Osteoblast (primary cell): ENCODE data around the gene TEX14. TPM values are rescaled to one million over a fixed set of nuclear protein-coding genes. Genes with fewer than 3 reads are reported as not detected.
"Not testable (repeated sequence)": the region's sequence is repeated elsewhere in the genome, so short reads cannot be mapped to it uniquely, and the experiment has no call there.

ENCODE experiments used
- DNase-seq: peaks from one replicate; pipeline ENCODE4 v3.0.0; 2011; ENCODE audit warnings: low spot score, mixed read lengths; ENCODE audit not compliant: insufficient read length; ENCODE audit errors: missing footprints
- H2AFZ ChIP-seq: 2 replicates; pipeline ENCODE4 v1.6.0; 2011; ENCODE audit warnings: mild to moderate bottlenecking, low read length
- H3K27ac ChIP-seq: 2 replicates; pipeline ENCODE4 v1.5.1; 2011; ENCODE audit warnings: mild to moderate bottlenecking, low read depth, low read length, moderate library complexity
- H3K27me3 ChIP-seq: 2 replicates; pipeline ENCODE4 v1.6.0; 2012; ENCODE audit warnings: mild to moderate bottlenecking, control low read depth, inconsistent platforms, low read length, moderate library complexity; ENCODE audit not compliant: insufficient read depth
- H3K36me3 ChIP-seq: 2 replicates; pipeline ENCODE4 v1.5.1; 2011; ENCODE audit warnings: mild to moderate bottlenecking, low read length, control low read depth, moderate library complexity; ENCODE audit not compliant: insufficient read depth
- H3K4me1 ChIP-seq: 2 replicates; pipeline ENCODE4 v1.5.1; 2011; ENCODE audit warnings: mild to moderate bottlenecking, low read length, control low read depth, moderate library complexity; ENCODE audit not compliant: insufficient read depth
- H3K4me2 ChIP-seq: 2 replicates; pipeline ENCODE4 v1.6.0; 2011; ENCODE audit warnings: mild to moderate bottlenecking, low read length; ENCODE audit not compliant: insufficient read depth
- H3K4me3 ChIP-seq: fragments of 200-600 bp; sonication (generic); 3 replicates; pipeline ENCODE4 v1.5.1; 2012; ENCODE audit warnings: mild to moderate bottlenecking, low read length, inconsistent platforms; ENCODE audit not compliant: insufficient read depth
- H3K79me2 ChIP-seq: 2 replicates; pipeline ENCODE4 v1.6.0; 2012; ENCODE audit warnings: mild to moderate bottlenecking, low read length, control low read depth, inconsistent platforms; ENCODE audit not compliant: insufficient read depth
- H3K9me3 ChIP-seq: 2 replicates; pipeline ENCODE4 v1.5.1; 2011; ENCODE audit warnings: low read depth, low read length, control low read depth
- H4K20me1 ChIP-seq: 2 replicates; pipeline ENCODE4 v1.6.0; 2012; ENCODE audit warnings: mild to moderate bottlenecking, low read length, control low read depth; ENCODE audit not compliant: insufficient read depth
- CTCF ChIP-seq: IDR thresholded peaks from 2 replicates; pipeline ENCODE4 v1.5.1; 2011; ENCODE audit warnings: mild to moderate bottlenecking, low read depth, low read length, moderate library complexity; ENCODE audit errors: extremely low read depth
- total RNA-seq: library from RNA; depleted of rRNA; stranded (reverse); fragments of >200 nt; gene quantifications from 2 replicates; pipeline ENCODE4 v1.2.3, GENCODE V29; 2012

TEX14 gene
- total RNA-seq, 1 donor: under 0.01 TPM

- no peaks in the 10 kb centered on the region for H3K9me3 ChIP-seq
- no peaks in the 10 kb centered on the region for H3K36me3 ChIP-seq
- no peak overlapping the region for H3K27ac ChIP-seq
- H2AFZ ChIP-seq: no peak overlapping the region
- no peaks in the 10 kb centered on the region for H3K79me2 ChIP-seq
- no peaks in the 10 kb centered on the region for H3K27me3 ChIP-seq
- H3K4me3 ChIP-seq: no peak overlapping the region
- no peak overlapping the region for H3K4me2 ChIP-seq
- no peak for DNase-seq
- H3K4me1 ChIP-seq: no peaks in the 10 kb centered on the region
- no peak for TF ChIP-seq CTCF
- no peaks in the 10 kb centered on the region for H4K20me1 ChIP-seq
Observed at GRCh38 chr17:58564243-58564642, 127.6 kb downstream of the TEX14 start.

GRCh38 chr17:58560511-58560910, 131.3 kb downstream of the TEX14 start:
- H2AFZ ChIP-seq: no peak overlapping the region
- TF ChIP-seq CTCF: no peak
- no peaks in the 10 kb centered on the region for H4K20me1 ChIP-seq
- no peaks in the 10 kb centered on the region for H3K9me3 ChIP-seq
- H3K36me3 ChIP-seq: no peaks in the 10 kb centered on the region
- H3K4me1 ChIP-seq: no peaks in the 10 kb centered on the region
- no peak overlapping the region for H3K4me3 ChIP-seq
- DNase-seq: no peak
- no peak overlapping the region for H3K27ac ChIP-seq
- H3K27me3 ChIP-seq: no peaks in the 10 kb centered on the region
- no peaks in the 10 kb centered on the region for H3K79me2 ChIP-seq
- no peak overlapping the region for H3K4me2 ChIP-seq

- H3K36me3 ChIP-seq: no peaks in the 10 kb centered on the region
- H3K9me3 ChIP-seq: no peaks in the 10 kb centered on the region
- H3K79me2 ChIP-seq: no peaks in the 10 kb centered on the region
- no peak for DNase-seq
- H4K20me1 ChIP-seq: no peaks in the 10 kb centered on the region
- no peak overlapping the region for H2AFZ ChIP-seq
- no peak for TF ChIP-seq CTCF
- no peak overlapping the region for H3K27ac ChIP-seq
- no peaks in the 10 kb centered on the region for H3K4me1 ChIP-seq
- H3K4me3 ChIP-seq: no peak overlapping the region
- no peak overlapping the region for H3K4me2 ChIP-seq
- H3K27me3 ChIP-seq: no peaks in the 10 kb centered on the region
Observed at GRCh38 chr17:58557981-58558380, 133.9 kb downstream of the TEX14 start.

- Histone ChIP-seq H3K36me3 (no peaks in the 10 kb centered on the region), H3K4me1 (no peaks in the 10 kb centered on the region), H3K79me2 (no peaks in the 10 kb centered on the region), H3K27me3 (no peaks in the 10 kb centered on the region), H3K9me3 (no peaks in the 10 kb centered on the region), H3K4me2 (no peak overlapping the region), H3K27ac (no peak overlapping the region), H3K4me3 (no peak overlapping the region), H2AFZ (peak overlapping the region; percentile 67), H4K20me1 (no peaks in the 10 kb centered on the region)
- TF ChIP-seq CTCF: no peak
- no peak for DNase-seq
Observed at GRCh38 chr17:58556833-58557250, 135.0 kb downstream of the TEX14 start.

- not testable (repeated sequence) for H3K9me3 ChIP-seq, H3K36me3 ChIP-seq, H4K20me1 ChIP-seq, H3K27me3 ChIP-seq, H3K4me3 ChIP-seq, H3K4me1 ChIP-seq, DNase-seq, H3K79me2 ChIP-seq, H3K27ac ChIP-seq, H3K4me2 ChIP-seq, H2AFZ ChIP-seq
Observed at GRCh38 chr17:58555109-58555508, 136.7 kb downstream of the TEX14 start.
